ENCODE measurements around the gene ATP9A. TPM values are rescaled to one million over a fixed set of nuclear protein-coding genes. Genes with fewer than 3 reads are reported as not detected.

ATP9A gene
- total and polyA plus RNA-seq, 2 donors (not counting 1 experiment from before 2014, with no cell fraction given): 23.3 to 96.3 TPM

GRCh38 chr20:51698252-51698651 is 69.9 kb downstream of the ATP9A start:
- no peak overlapping the region for H3K4me2 ChIP-seq (ENCODE audit: extremely low read depth, insufficient read depth, low read length)
- H3K4me3 ChIP-seq (replicated peaks in 1 of 4; ENCODE audit: control extremely low read depth in 1 of 4, insufficient read depth in 1 of 4, low read depth in 3 of 4, low read length in 4 of 4): no peak overlapping the region
- no peak for DNase-seq (ENCODE audit: low read depth in 2 of 2)
- H3K27ac ChIP-seq (ENCODE audit: insufficient read depth, low read length): no peak overlapping the region
- no peaks in the 10 kb centered on the region for H3K36me3 ChIP-seq (ENCODE audit: control insufficient read depth, insufficient read depth, low read length)
- no peaks in the 10 kb centered on the region for H3K79me2 ChIP-seq (ENCODE audit: control insufficient read depth, insufficient read depth, low read length)
- no peak for TF ChIP-seq CTCF (conservative IDR thresholded peaks at IDR 0.05 in 1 of 2, IDR thresholded peaks at IDR 0.05 in 1 of 2; ENCODE audit: low read depth in 1 of 2, low read length in 2 of 2)
- TF ChIP-seq EZH2 (IDR thresholded peaks at IDR 0.05; ENCODE audit: low read length, missing control alignments): no peak
- no peaks in the 10 kb centered on the region for H3K9me3 ChIP-seq (ENCODE audit: control insufficient read depth, insufficient read depth, low read depth, low read length)
- no peaks in the 10 kb centered on the region for H4K20me1 ChIP-seq (ENCODE audit: control insufficient read depth, extremely low read depth, insufficient read depth, low read length)
- H3K27me3 ChIP-seq (ENCODE audit: control insufficient read depth, insufficient read depth, low read length): no peaks in the 10 kb centered on the region
- H3K9ac ChIP-seq (ENCODE audit: insufficient read depth, low read length): no peak overlapping the region
- peaks cover 4% of the 10 kb centered on the region for H3K4me1 ChIP-seq (ENCODE audit: control insufficient read depth, extremely low read depth, insufficient read depth, low read length)
- H2AFZ ChIP-seq (ENCODE audit: low read length): no peak overlapping the region

- Histone ChIP-seq H4K20me1 (ENCODE audit: control insufficient read depth, extremely low read depth, insufficient read depth, low read length) (no peaks in the 10 kb centered on the region), H2AFZ (ENCODE audit: low read length) (no peak overlapping the region), H3K36me3 (ENCODE audit: control insufficient read depth, insufficient read depth, low read length) (no peaks in the 10 kb centered on the region), H3K4me3 (replicated peaks in 1 of 4; ENCODE audit: control extremely low read depth in 1 of 4, insufficient read depth in 1 of 4, low read depth in 3 of 4, low read length in 4 of 4) (no peak overlapping the region), H3K4me2 (ENCODE audit: extremely low read depth, insufficient read depth, low read length) (no peak overlapping the region), H3K79me2 (ENCODE audit: control insufficient read depth, insufficient read depth, low read length) (no peaks in the 10 kb centered on the region), H3K9ac (ENCODE audit: insufficient read depth, low read length) (no peak overlapping the region), H3K27me3 (ENCODE audit: control insufficient read depth, insufficient read depth, low read length) (no peaks in the 10 kb centered on the region), H3K27ac (ENCODE audit: insufficient read depth, low read length) (no peak overlapping the region), H3K9me3 (ENCODE audit: control insufficient read depth, insufficient read depth, low read depth, low read length) (no peaks in the 10 kb centered on the region), H3K4me1 (ENCODE audit: control insufficient read depth, extremely low read depth, insufficient read depth, low read length) (peaks cover 4% of the 10 kb centered on the region)
- TF ChIP-seq EZH2 (IDR thresholded peaks at IDR 0.05; ENCODE audit: low read length, missing control alignments): no peak
- DNase-seq (ENCODE audit: low read depth in 2 of 2): peak; percentile 31 to 33
Observed at GRCh38 chr20:51697096-51697826, 70.9 kb downstream of the ATP9A start.

GRCh38 chr20:51696304-51697071 is 71.7 kb downstream of the ATP9A start:
- Histone ChIP-seq H3K4me2 (ENCODE audit: extremely low read depth, insufficient read depth, low read length) (peak overlapping the region; percentile 49), H3K4me3 (replicated peaks in 1 of 4; ENCODE audit: control extremely low read depth in 1 of 4, insufficient read depth in 1 of 4, low read depth in 3 of 4, low read length in 4 of 4) (peak overlapping the region in 2 of 4 experiments; percentile 20 to 30), H3K4me1 (ENCODE audit: control insufficient read depth, extremely low read depth, insufficient read depth, low read length) (peaks cover 4% of the 10 kb centered on the region), H4K20me1 (ENCODE audit: control insufficient read depth, extremely low read depth, insufficient read depth, low read length) (no peaks in the 10 kb centered on the region), H2AFZ (ENCODE audit: low read length) (no peak overlapping the region), H3K9me3 (ENCODE audit: control insufficient read depth, insufficient read depth, low read depth, low read length) (no peaks in the 10 kb centered on the region), H3K27ac (ENCODE audit: insufficient read depth, low read length) (peak overlapping the region; percentile 28), H3K36me3 (ENCODE audit: control insufficient read depth, insufficient read depth, low read length) (no peaks in the 10 kb centered on the region), H3K27me3 (ENCODE audit: control insufficient read depth, insufficient read depth, low read length) (no peaks in the 10 kb centered on the region), H3K79me2 (ENCODE audit: control insufficient read depth, insufficient read depth, low read length) (no peaks in the 10 kb centered on the region), H3K9ac (ENCODE audit: insufficient read depth, low read length) (no peak overlapping the region)
- TF ChIP-seq CTCF (conservative IDR thresholded peaks at IDR 0.05 in 1 of 2, IDR thresholded peaks at IDR 0.05 in 1 of 2; ENCODE audit: low read depth in 1 of 2, low read length in 2 of 2) (no peak), EZH2 (IDR thresholded peaks at IDR 0.05; ENCODE audit: low read length, missing control alignments) (no peak)
- peak; percentile 31 to 35 for DNase-seq (ENCODE audit: low read depth in 2 of 2)
